Ishikawa (cell line): Measurements from ENCODE around the gene ACADS.

Source experiments
- CEBPB ChIP-seq: IDR thresholded peaks from 2 replicates; pipeline ENCODE4 v1.6.1; 2012
- CREB1 ChIP-seq: IDR thresholded peaks from 2 replicates; pipeline ENCODE4 v1.6.1; 2012; ENCODE audit warnings: low read depth
- EGR1 ChIP-seq: IDR thresholded peaks from 2 replicates; pipeline ENCODE4 v1.6.1; 2012
- EP300 ChIP-seq: IDR thresholded peaks from 2 replicates; pipeline ENCODE4 v1.6.1; 2012; ENCODE audit warnings: borderline replicate concordance
- FOXM1 ChIP-seq: IDR thresholded peaks from 2 replicates; pipeline ENCODE4 v1.6.1; 2012; ENCODE audit warnings: low read depth, borderline replicate concordance
- MAX ChIP-seq: IDR thresholded peaks from 2 replicates; pipeline ENCODE4 v1.6.1; 2012
- NFIC ChIP-seq: IDR thresholded peaks from 2 replicates; pipeline ENCODE4 v1.6.1; 2012
- RAD21 ChIP-seq: IDR thresholded peaks from 2 replicates; pipeline ENCODE4 v1.6.1; 2012; ENCODE audit warnings: low read depth
- TAF1 ChIP-seq: IDR thresholded peaks from 2 replicates; pipeline ENCODE4 v1.6.1; 2012; ENCODE audit warnings: low read depth, mild to moderate bottlenecking
- TCF12 ChIP-seq: IDR thresholded peaks from 2 replicates; pipeline ENCODE4 v1.6.1; 2012; ENCODE audit warnings: low read depth
- TEAD4 ChIP-seq: IDR thresholded peaks from 2 replicates; pipeline ENCODE4 v1.6.1; 2012
- YY1 ChIP-seq: IDR thresholded peaks from 2 replicates; pipeline ENCODE4 v1.6.1; 2012; ENCODE audit warnings: low read depth
- ZBTB7A ChIP-seq: IDR thresholded peaks from 2 replicates; pipeline ENCODE4 v1.6.1; 2012; ENCODE audit warnings: low read depth
- TF ChIP-seq, protein P1 (sequence below): IDR thresholded peaks from 2 replicates; pipeline ENCODE4 v1.6.1; 2012; ENCODE audit warnings: low read depth, mild to moderate bottlenecking
- TF ChIP-seq, protein P2 (sequence below): IDR thresholded peaks from 2 replicates; pipeline ENCODE4 v1.6.1; 2012

Gene ACADS

GRCh38 chr12:120783197-120783596, 57.6 kb downstream of the ACADS start:
- TF ChIP-seq TAF1 (no peak), TCF12 (no peak), NFIC (no peak)
- TF ChIP-seq, protein P1, sequence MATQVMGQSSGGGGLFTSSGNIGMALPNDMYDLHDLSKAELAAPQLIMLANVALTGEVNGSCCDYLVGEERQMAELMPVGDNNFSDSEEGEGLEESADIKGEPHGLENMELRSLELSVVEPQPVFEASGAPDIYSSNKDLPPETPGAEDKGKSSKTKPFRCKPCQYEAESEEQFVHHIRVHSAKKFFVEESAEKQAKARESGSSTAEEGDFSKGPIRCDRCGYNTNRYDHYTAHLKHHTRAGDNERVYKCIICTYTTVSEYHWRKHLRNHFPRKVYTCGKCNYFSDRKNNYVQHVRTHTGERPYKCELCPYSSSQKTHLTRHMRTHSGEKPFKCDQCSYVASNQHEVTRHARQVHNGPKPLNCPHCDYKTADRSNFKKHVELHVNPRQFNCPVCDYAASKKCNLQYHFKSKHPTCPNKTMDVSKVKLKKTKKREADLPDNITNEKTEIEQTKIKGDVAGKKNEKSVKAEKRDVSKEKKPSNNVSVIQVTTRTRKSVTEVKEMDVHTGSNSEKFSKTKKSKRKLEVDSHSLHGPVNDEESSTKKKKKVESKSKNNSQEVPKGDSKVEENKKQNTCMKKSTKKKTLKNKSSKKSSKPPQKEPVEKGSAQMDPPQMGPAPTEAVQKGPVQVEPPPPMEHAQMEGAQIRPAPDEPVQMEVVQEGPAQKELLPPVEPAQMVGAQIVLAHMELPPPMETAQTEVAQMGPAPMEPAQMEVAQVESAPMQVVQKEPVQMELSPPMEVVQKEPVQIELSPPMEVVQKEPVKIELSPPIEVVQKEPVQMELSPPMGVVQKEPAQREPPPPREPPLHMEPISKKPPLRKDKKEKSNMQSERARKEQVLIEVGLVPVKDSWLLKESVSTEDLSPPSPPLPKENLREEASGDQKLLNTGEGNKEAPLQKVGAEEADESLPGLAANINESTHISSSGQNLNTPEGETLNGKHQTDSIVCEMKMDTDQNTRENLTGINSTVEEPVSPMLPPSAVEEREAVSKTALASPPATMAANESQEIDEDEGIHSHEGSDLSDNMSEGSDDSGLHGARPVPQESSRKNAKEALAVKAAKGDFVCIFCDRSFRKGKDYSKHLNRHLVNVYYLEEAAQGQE, result no peak

DNA sequence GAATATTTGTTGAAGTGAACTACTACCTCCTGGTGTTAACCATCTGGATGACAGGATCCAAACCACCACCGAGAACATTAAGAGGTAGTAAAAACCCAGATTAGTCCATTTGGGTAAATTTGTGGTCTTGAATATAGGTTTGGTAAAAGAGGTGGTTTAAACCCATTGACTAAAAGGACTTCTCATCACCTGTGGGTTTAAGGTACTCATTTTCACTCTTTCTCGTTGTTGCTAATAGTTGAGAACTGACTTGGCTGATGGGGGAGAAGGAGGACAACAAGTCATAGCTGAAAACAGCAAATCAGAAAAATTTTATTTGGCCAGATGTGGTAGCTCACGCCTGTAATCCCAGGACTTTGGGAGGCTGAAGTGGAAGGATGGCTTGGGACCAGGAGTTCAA, 59.2 kb downstream of the ACADS start:
- TF ChIP-seq MAX, result no peak
- TF ChIP-seq YY1, result no peak
- no peak for TF ChIP-seq EGR1
- no peak for TF ChIP-seq ZBTB7A
- TF ChIP-seq RAD21, result no peak
- TF ChIP-seq, protein P1, result no peak
- TF ChIP-seq, protein P2, sequence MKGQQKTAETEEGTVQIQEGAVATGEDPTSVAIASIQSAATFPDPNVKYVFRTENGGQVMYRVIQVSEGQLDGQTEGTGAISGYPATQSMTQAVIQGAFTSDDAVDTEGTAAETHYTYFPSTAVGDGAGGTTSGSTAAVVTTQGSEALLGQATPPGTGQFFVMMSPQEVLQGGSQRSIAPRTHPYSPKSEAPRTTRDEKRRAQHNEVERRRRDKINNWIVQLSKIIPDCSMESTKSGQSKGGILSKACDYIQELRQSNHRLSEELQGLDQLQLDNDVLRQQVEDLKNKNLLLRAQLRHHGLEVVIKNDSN, result no peak

DNA sequence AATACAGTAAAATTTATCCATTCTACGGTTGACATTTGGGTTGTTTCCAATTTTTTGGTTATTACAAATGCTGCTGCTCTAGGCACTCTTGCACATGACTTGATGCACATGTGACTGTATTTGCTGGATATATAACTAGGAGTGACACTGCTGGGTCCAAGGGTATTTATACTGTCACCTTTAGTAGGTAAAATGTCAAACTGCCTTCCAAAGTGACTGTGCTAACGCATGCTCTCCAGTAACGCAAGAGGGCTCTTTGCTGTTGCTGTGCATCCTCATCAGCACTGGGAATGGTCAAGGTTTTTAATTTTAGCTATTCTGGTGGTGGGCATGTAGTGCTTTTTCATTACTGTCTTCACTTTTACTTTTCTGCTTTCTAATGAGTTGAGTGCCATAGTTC, 62.3 kb downstream of the ACADS start:
- TF ChIP-seq TCF12, result no peak
- no peak for TF ChIP-seq EGR1
- TF ChIP-seq, protein P1, result no peak
- TF ChIP-seq ZBTB7A, result no peak
- no peak for TF ChIP-seq TAF1
- TF ChIP-seq EP300, result no peak
- no peak for TF ChIP-seq FOXM1
- TF ChIP-seq, protein P2, result no peak
- no peak for TF ChIP-seq YY1
- no peak for TF ChIP-seq MAX
- TF ChIP-seq NFIC, result no peak
- TF ChIP-seq TEAD4, result no peak
- no peak for TF ChIP-seq CEBPB
- TF ChIP-seq RAD21, result no peak
- no peak for TF ChIP-seq CREB1
